Measurements from ENCODE around the gene CDH13.

CDH13 gene

GRCh38 chr16:83279251-83279650 lies 652.5 kb downstream of the CDH13 start:
- TF ChIP-seq ZFX (IDR thresholded peaks at IDR 0.05; ENCODE audit: borderline replicate concordance) (no peak), CTCF (IDR thresholded peaks at IDR 0.05) (no peak)
- H3K27ac ChIP-seq, result no peak overlapping the region

GRCh38 chr16:83285921-83286320 lies 659.2 kb downstream of the CDH13 start:
- H3K27ac ChIP-seq, result no peak overlapping the region
- TF ChIP-seq CTCF (IDR thresholded peaks at IDR 0.05), result no peak
- no peak for TF ChIP-seq ZFX (IDR thresholded peaks at IDR 0.05; ENCODE audit: borderline replicate concordance)

GRCh38 chr16:83296505-83296904 lies 669.7 kb downstream of the CDH13 start:
- no peak for TF ChIP-seq CTCF (IDR thresholded peaks at IDR 0.05)
- TF ChIP-seq ZFX (IDR thresholded peaks at IDR 0.05; ENCODE audit: borderline replicate concordance), result no peak
- H3K27ac ChIP-seq, result no peak overlapping the region

GRCh38 chr16:83298541-83298940 lies 671.8 kb downstream of the CDH13 start:
- no peak for TF ChIP-seq CTCF (IDR thresholded peaks at IDR 0.05)
- no peak for TF ChIP-seq ZFX (IDR thresholded peaks at IDR 0.05; ENCODE audit: borderline replicate concordance)
- no peak overlapping the region for H3K27ac ChIP-seq

GRCh38 chr16:83300326-83300725 lies 673.6 kb downstream of the CDH13 start:
- TF ChIP-seq CTCF (IDR thresholded peaks at IDR 0.05), result no peak
- no peak for TF ChIP-seq ZFX (IDR thresholded peaks at IDR 0.05; ENCODE audit: borderline replicate concordance)
- no peak overlapping the region for H3K27ac ChIP-seq

- H3K27ac ChIP-seq, result no peak overlapping the region
- TF ChIP-seq CTCF (IDR thresholded peaks at IDR 0.05), result no peak
- TF ChIP-seq ZFX (IDR thresholded peaks at IDR 0.05; ENCODE audit: borderline replicate concordance), result no peak
Measured at GRCh38 chr16:83301971-83302370, 675.2 kb downstream of the CDH13 start.

GRCh38 chr16:83302853-83303252 lies 676.1 kb downstream of the CDH13 start:
- no peak for TF ChIP-seq CTCF (IDR thresholded peaks at IDR 0.05)
- TF ChIP-seq ZFX (IDR thresholded peaks at IDR 0.05; ENCODE audit: borderline replicate concordance), result no peak

More at GRCh38 chr16:83302853-83303252, 676.1 kb downstream of the CDH13 start:
- H3K27ac ChIP-seq, result no peak overlapping the region
